ENCODE data around the gene SLC5A11. TPM values are rescaled to one million over a fixed set of nuclear protein-coding genes. Genes with fewer than 3 reads are reported as not detected.

Gene SLC5A11
- polyA plus RNA-seq, 2 of the 4 experiments (the other 2 are of a cell fraction) = 0.40 to 0.43 TPM

DNA sequence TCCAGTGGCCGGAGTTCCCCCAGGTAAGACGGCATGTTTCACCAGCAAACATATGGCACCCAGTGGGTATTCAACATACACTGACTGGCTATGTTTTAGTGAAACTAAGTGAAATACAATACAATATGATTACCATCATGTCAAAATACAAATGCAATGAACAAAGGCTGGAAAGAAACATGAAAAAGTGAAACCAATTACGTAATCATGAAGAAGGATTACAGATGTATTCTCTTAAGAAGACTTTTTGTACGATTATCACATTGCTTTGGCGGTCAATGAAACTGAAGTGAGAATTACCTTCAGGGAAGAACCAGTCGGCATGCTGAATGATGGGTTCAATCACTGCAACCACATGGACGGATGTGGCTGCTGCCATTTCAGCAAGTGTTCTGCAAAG, 97.7 kb downstream of the SLC5A11 start:
- H3K27ac ChIP-seq = no peak overlapping the region
- WGBS (ENCODE audit: missing lambda C conversion rate) = 93% methylated on average over 7 of the region's 7 CpGs
- POLR2A ChIA-PET = no interaction called here
- no peaks in the 10 kb centered on the region for H3K9me3 ChIP-seq
- TF ChIP-seq EHMT2 (IDR thresholded peaks at IDR 0.05; ENCODE audit: low read depth) = no peak
- 0 out of 4 replicates have a peak, but pooled peaks of 1 of the 2 experiments have one; percentile 30 for TF ChIP-seq CEBPB (IDR thresholded peaks at IDR 0.05)
- no peak overlapping the region for H3K4me2 ChIP-seq
- no peak for ATAC-seq
- no peak for FAIRE-seq
- H3K4me3 ChIP-seq = no peak overlapping the region
- no peak for DNase-seq (ENCODE audit: low read depth in 1 of 2, low spot score in 1 of 2)
- H3K4me1 ChIP-seq = no peaks in the 10 kb centered on the region
- CTCF ChIA-PET = no interaction called here

DNA sequence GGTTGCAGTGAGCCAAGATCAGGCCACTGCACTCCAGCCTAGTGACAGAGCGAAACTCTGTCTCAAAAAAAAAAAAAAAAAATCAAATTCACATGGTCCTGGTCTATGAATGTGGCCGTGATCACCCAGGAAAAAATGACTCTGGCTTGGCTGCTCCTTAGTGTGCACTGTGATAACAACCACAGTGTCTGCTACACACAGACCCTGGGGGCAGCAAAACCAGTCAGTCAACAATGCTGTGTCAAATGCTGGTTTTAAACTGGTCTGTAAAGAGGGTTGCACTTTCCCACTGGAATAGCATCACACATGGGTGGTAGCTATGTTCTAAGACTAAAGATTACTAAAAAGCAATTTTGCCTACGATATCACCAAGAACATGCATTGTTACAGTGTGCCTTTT, 98.4 kb downstream of the SLC5A11 start:
- DNase-seq (ENCODE audit: low read depth in 1 of 2, low spot score in 1 of 2) (no peak), FAIRE-seq (no peak), ATAC-seq (no peak)
- ChIA-PET POLR2A (no interaction called here), CTCF (no interaction called here)
- Histone ChIP-seq H3K27ac (no peak overlapping the region), H3K4me1 (no peaks in the 10 kb centered on the region), H3K4me2 (no peak overlapping the region), H3K9me3 (no peaks in the 10 kb centered on the region), H3K4me3 (no peak overlapping the region)
- 97% methylated on average over 3 of the region's 3 CpGs for WGBS (ENCODE audit: missing lambda C conversion rate)
- TF ChIP-seq KDM1A (IDR thresholded peaks at IDR 0.05; ENCODE audit: low read depth) = no peak
- no peak for TF ChIP-seq SREBF2 (IDR thresholded peaks at IDR 0.05)
- TF ChIP-seq FOXS1 (CRISPR knock-in tag; IDR thresholded peaks at IDR 0.05) = no peak
- TF ChIP-seq CHD4 (IDR thresholded peaks at IDR 0.05; ENCODE audit: borderline replicate concordance) = no peak
- TF ChIP-seq PHF8 (IDR thresholded peaks at IDR 0.05; ENCODE audit: borderline replicate concordance, low read depth) = no peak
- no peak for TF ChIP-seq MYC (IDR thresholded peaks at IDR 0.05; ENCODE audit: borderline replicate concordance, low read length)
- no peak for TF ChIP-seq HDAC2 (IDR thresholded peaks at IDR 0.05)

DNA sequence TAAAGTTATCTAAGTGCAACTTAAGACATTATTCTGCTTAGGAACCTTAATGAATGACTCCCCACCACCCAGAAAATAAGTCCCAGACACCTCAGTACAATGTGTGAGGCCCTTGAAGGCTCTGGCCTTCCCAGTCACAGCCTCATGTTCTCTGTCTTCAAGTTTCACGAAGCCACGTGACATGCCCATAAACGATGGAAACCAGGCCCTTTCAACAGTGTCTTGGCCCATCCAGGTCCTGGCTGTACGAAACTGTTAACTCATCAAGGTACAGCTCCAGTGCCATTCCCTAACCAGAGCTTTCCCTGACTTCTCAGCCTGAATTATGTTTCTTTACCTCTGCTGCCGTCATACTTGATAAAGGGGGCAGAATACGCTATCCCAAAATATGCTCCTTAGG, 100.4 kb downstream of the SLC5A11 start:
- FAIRE-seq (no peak), DNase-seq (ENCODE audit: low read depth in 1 of 2, low spot score in 1 of 2) (no peak), ATAC-seq (no peak)
- no peak overlapping the region for H3K27ac ChIP-seq
- peaks cover 7% of the 10 kb centered on the region; the same call in 2 of the 3 replicates for H3K4me1 ChIP-seq
- 92% methylated on average over 6 of the region's 6 CpGs for WGBS (ENCODE audit: missing lambda C conversion rate)
- no peak overlapping the region for H3K4me3 ChIP-seq
- POLR2A ChIA-PET = no interaction called here
- CTCF ChIA-PET = interaction anchor here (1.1 to 1.4 kb wide), 4 partner anchors 8 to 42 kb away, joined by 3 to 4 read pairs (median 4); no protein-coding TSS in a partner anchor
- no peaks in the 10 kb centered on the region for H3K9me3 ChIP-seq
- H3K4me2 ChIP-seq = no peak overlapping the region
- TF ChIP-seq MYC (IDR thresholded peaks at IDR 0.05; ENCODE audit: borderline replicate concordance, low read length) (no peak), CBX2 (IDR thresholded peaks at IDR 0.05; ENCODE audit: borderline replicate concordance, low read depth) (no peak), CTCF (IDR thresholded peaks at IDR 0.05) (no peak), MAFK (IDR thresholded peaks at IDR 0.05; ENCODE audit: partially characterized antibody) (no peak), ZC3H11A (IDR thresholded peaks at IDR 0.05) (no peak), HDAC2 (IDR thresholded peaks at IDR 0.05) (no peak), BHLHE40 (IDR thresholded peaks at IDR 0.05; ENCODE audit: low read depth, low read length) (no peak), NR3C1 (IDR thresholded peaks at IDR 0.05) (no peak), RARB (CRISPR knock-in tag; IDR thresholded peaks at IDR 0.05) (no peak), MAZ (IDR thresholded peaks at IDR 0.05; ENCODE audit: borderline replicate concordance, low read depth, low read length) (no peak), NPAS2 (CRISPR knock-in tag; IDR thresholded peaks at IDR 0.05; ENCODE audit: borderline replicate concordance) (no peak), CBX8 (IDR thresholded peaks at IDR 0.05) (no peak), ZFP36 (IDR thresholded peaks at IDR 0.05; ENCODE audit: borderline replicate concordance, partially characterized antibody) (no peak), TFCP2L1 (CRISPR knock-in tag; IDR thresholded peaks at IDR 0.05) (no peak)
- TF ChIP-seq, protein P1, sequence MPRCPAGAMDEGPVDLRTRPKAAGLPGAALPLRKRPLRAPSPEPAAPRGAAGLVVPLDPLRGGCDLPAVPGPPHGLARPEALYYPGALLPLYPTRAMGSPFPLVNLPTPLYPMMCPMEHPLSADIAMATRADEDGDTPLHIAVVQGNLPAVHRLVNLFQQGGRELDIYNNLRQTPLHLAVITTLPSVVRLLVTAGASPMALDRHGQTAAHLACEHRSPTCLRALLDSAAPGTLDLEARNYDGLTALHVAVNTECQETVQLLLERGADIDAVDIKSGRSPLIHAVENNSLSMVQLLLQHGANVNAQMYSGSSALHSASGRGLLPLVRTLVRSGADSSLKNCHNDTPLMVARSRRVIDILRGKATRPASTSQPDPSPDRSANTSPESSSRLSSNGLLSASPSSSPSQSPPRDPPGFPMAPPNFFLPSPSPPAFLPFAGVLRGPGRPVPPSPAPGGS (IDR thresholded peaks at IDR 0.05) = no peak
- TF ChIP-seq, protein P2, sequence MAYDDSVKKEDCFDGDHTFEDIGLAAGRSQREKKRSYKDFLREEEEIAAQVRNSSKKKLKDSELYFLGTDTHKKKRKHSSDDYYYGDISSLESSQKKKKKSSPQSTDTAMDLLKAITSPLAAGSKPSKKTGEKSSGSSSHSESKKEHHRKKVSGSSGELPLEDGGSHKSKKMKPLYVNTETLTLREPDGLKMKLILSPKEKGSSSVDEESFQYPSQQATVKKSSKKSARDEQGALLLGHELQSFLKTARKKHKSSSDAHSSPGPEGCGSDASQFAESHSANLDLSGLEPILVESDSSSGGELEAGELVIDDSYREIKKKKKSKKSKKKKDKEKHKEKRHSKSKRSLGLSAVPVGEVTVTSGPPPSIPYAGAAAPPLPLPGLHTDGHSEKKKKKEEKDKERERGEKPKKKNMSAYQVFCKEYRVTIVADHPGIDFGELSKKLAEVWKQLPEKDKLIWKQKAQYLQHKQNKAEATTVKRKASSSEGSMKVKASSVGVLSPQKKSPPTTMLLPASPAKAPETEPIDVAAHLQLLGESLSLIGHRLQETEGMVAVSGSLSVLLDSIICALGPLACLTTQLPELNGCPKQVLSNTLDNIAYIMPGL (CRISPR knock-in tag; IDR thresholded peaks at IDR 0.05; ENCODE audit: borderline replicate concordance) = no peak

Data from A549 (cell line).